ENCODE measurements around the gene JAG1.

The JAG1 gene

DNA sequence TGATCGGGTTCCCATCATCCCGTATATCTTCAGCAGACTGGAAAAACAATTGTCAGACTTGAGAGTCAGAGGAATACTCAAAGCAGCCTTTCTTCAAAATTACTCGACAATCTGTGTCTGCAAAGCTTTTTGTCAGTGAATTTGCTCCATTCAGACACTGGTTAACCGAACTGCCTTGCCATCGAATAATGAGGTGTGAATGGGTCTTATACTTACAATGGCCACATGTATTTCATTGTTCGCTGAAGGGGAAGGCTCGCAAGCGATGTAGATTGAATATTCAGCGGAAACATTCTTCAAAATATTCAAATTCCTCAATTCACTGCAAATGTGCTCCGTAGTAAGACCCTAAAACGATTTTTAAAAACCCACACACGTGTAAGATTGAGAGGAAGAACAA is 32.9 kb downstream of the JAG1 start:
- TF ChIP-seq PATZ1 (CRISPR knock-in tag; IDR thresholded peaks at IDR 0.05; ENCODE audit: borderline replicate concordance) (no peak), ESRRG (CRISPR knock-in tag; IDR thresholded peaks at IDR 0.05) (no peak), SNAI2 (CRISPR knock-in tag; IDR thresholded peaks at IDR 0.05) (no peak), ISL1 (CRISPR knock-in tag; IDR thresholded peaks at IDR 0.05) (no peak), TSHZ2 (CRISPR knock-in tag; IDR thresholded peaks at IDR 0.05) (no peak), BACH2 (CRISPR knock-in tag; IDR thresholded peaks at IDR 0.05; ENCODE audit: borderline replicate concordance) (no peak), ZC3H10 (CRISPR knock-in tag; IDR thresholded peaks at IDR 0.05) (no peak), RARB (CRISPR knock-in tag; IDR thresholded peaks at IDR 0.05) (no peak), ZFP3 (CRISPR knock-in tag; IDR thresholded peaks at IDR 0.05) (no peak), CSDC2 (CRISPR knock-in tag; IDR thresholded peaks at IDR 0.05) (no peak), TOX (CRISPR knock-in tag; IDR thresholded peaks at IDR 0.05; ENCODE audit: borderline replicate concordance) (no peak), GLIS3 (CRISPR knock-in tag; IDR thresholded peaks at IDR 0.05) (no peak), PPARA (CRISPR knock-in tag; IDR thresholded peaks at IDR 0.05; ENCODE audit: borderline replicate concordance) (no peak), OSR1 (CRISPR knock-in tag; IDR thresholded peaks at IDR 0.05) (no peak), TCF4 (CRISPR knock-in tag; IDR thresholded peaks at IDR 0.05; ENCODE audit: borderline replicate concordance) (no peak), ZNF565 (CRISPR knock-in tag; conservative IDR thresholded peaks at IDR 0.05; ENCODE audit: low read depth) (no peak), ARNTL (CRISPR knock-in tag; IDR thresholded peaks at IDR 0.05; ENCODE audit: borderline replicate concordance, low read depth) (no peak)
- TF ChIP-seq, protein P1, sequence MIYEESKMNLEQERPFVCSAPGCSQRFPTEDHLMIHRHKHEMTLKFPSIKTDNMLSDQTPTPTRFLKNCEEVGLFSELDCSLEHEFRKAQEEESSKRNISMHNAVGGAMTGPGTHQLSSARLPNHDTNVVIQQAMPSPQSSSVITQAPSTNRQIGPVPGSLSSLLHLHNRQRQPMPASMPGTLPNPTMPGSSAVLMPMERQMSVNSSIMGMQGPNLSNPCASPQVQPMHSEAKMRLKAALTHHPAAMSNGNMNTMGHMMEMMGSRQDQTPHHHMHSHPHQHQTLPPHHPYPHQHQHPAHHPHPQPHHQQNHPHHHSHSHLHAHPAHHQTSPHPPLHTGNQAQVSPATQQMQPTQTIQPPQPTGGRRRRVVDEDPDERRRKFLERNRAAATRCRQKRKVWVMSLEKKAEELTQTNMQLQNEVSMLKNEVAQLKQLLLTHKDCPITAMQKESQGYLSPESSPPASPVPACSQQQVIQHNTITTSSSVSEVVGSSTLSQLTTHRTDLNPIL (CRISPR knock-in tag; IDR thresholded peaks at IDR 0.05; ENCODE audit: low read depth) = no peak
- TF ChIP-seq, protein P2, sequence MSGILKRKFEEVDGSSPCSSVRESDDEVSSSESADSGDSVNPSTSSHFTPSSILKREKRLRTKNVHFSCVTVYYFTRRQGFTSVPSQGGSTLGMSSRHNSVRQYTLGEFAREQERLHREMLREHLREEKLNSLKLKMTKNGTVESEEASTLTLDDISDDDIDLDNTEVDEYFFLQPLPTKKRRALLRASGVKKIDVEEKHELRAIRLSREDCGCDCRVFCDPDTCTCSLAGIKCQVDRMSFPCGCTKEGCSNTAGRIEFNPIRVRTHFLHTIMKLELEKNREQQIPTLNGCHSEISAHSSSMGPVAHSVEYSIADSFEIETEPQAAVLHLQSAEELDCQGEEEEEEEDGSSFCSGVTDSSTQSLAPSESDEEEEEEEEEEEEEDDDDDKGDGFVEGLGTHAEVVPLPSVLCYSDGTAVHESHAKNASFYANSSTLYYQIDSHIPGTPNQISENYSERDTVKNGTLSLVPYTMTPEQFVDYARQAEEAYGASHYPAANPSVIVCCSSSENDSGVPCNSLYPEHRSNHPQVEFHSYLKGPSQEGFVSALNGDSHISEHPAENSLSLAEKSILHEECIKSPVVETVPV (CRISPR knock-in tag; IDR thresholded peaks at IDR 0.05) = no peak
- no peak for ATAC-seq

DNA sequence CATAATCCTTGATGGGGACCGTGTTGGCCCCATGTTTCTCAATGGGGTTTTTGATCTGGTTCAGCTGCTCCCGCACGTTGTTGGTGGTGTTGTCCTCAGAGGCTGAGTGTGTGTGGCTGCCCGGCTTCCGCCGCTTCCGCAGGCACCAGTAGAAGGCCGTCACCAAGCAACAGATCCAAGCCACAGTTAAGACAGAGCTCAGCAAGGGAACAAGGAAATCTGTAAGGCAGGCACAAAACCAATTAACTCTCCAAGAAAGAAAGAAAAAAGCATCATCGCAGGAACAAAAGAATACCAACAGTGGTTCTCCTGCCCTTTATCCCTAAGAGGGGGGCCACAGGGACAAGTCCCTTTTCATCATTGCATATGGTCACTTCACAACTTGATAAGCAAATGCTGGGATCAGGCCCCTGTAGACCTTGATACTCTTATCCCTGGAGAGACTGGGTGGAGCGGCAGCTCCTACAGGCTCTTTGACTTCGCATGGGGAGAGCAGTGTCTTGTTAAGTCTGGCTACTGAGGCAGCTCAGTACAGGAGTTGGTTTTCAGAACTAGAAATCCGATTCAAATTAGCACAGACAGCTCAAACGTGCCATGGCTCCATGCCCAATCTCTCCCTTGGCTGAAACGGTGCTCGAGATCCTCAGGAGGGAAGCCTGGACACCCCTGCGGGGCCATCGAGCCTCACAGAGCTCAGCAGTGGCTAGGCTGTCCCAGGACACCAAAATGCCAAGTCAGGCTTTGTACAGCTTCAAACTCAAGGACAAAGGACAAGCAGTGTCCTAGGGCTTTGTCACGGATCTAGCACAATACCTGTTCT is 33.9 kb downstream of the JAG1 start:
- TF ChIP-seq TSHZ2 (CRISPR knock-in tag; IDR thresholded peaks at IDR 0.05) = no peak
- no peak for TF ChIP-seq POU6F1 (CRISPR knock-in tag; IDR thresholded peaks at IDR 0.05; ENCODE audit: borderline replicate concordance, low read depth)
- TF ChIP-seq TOX (CRISPR knock-in tag; IDR thresholded peaks at IDR 0.05; ENCODE audit: borderline replicate concordance) = no peak
- TF ChIP-seq SNAI2 (CRISPR knock-in tag; IDR thresholded peaks at IDR 0.05) = no peak
- TF ChIP-seq PPARA (CRISPR knock-in tag; IDR thresholded peaks at IDR 0.05; ENCODE audit: borderline replicate concordance) = no peak
- TF ChIP-seq, protein P2 (CRISPR knock-in tag; IDR thresholded peaks at IDR 0.05) = no peak
- no peak for TF ChIP-seq ZFP30 (CRISPR knock-in tag; IDR thresholded peaks at IDR 0.05)
- TF ChIP-seq ZNF565 (CRISPR knock-in tag; conservative IDR thresholded peaks at IDR 0.05; ENCODE audit: low read depth) = no peak
- TF ChIP-seq ZNF70 (CRISPR knock-in tag; IDR thresholded peaks at IDR 0.05) = no peak
- TF ChIP-seq ZFP3 (CRISPR knock-in tag; IDR thresholded peaks at IDR 0.05) = no peak
- TF ChIP-seq OSR1 (CRISPR knock-in tag; IDR thresholded peaks at IDR 0.05) = no peak
- no peak for TF ChIP-seq PATZ1 (CRISPR knock-in tag; IDR thresholded peaks at IDR 0.05; ENCODE audit: borderline replicate concordance)
- TF ChIP-seq CSDC2 (CRISPR knock-in tag; IDR thresholded peaks at IDR 0.05) = no peak
- no peak for ATAC-seq
